Prostate gland (tissue), 2 donors: ENCODE results near the gene ASPA. TPM values are rescaled to one million over a fixed set of nuclear protein-coding genes. Genes with fewer than 3 reads are reported as not detected.

Experiments
- DNase-seq: peaks from one replicate; pipeline ENCODE4 v3.0.0-alpha.2; 2019; ENCODE audit warnings: low spot score
- H3K27ac ChIP-seq, 2 donors: fragments of 200-600 bp; sonication (generic); 2 replicates each; pipeline ENCODE4 v1.5.1; 2017 to 2019
- H3K27me3 ChIP-seq: fragments of 200-600 bp; sonication (generic); replicated peaks from 2 replicates; pipeline ENCODE4 v1.5.1; 2019; ENCODE audit not compliant: insufficient read depth
- H3K36me3 ChIP-seq, 2 donors: fragments of 200-600 bp; sonication (generic); 1 replicate in 1 of 2; 2 replicates in 1 of 2; pipeline versions ENCODE4 v1.5.1 to v1.8.1; 2017 to 2019
- H3K4me1 ChIP-seq: fragments of 200-600 bp; sonication (generic); replicated peaks from 2 replicates; pipeline ENCODE4 v1.5.1; 2019
- H3K4me3 ChIP-seq, 2 donors: fragments of 200-600 bp; sonication (generic); 2 replicates each; pipeline ENCODE4 v1.5.1; 2017 to 2019
- H3K9me3 ChIP-seq: fragments of 200-600 bp; sonication (generic); 2 replicates; pipeline ENCODE4 v1.5.1; 2017
- POLR2A ChIP-seq: fragments of 450-650 bp; IDR thresholded peaks from one replicate; pipeline ENCODE4 v1.6.1; 2016; ENCODE audit warnings: antibody characterized with exemption, mild to moderate bottlenecking
- POLR2AphosphoS5 ChIP-seq: sonication (generic); formaldehyde crosslinking; IDR thresholded peaks from one replicate; pipeline ENCODE4 v1.6.1; 2017; ENCODE audit warnings: antibody characterized with exemption
- WGBS: methylation state at CpG from one replicate; pipeline ENCODE4 v1.1.5; 2018; 5-methylcytosine and 5-hydroxymethylcytosine counted together
- intact Hi-C: fragments of 100-400 bp; cut with DNase I; formaldehyde crosslinking; loops from one replicate; pipeline ENCODE4 v1.14.2; 2022
- total RNA-seq, 2 donors: library from RNA; depleted of rRNA; stranded (reverse); fragments of >200 nt; gene quantifications; one replicate each; pipeline ENCODE4 v1.1.0, GENCODE V29; 2016
- TF ChIP-seq, protein P1 (sequence below), 4 experiments: fragments of 200-600 bp in 2 of 4; fragments of 450-650 bp in 2 of 4; sonication (generic) in 2 of 4; IDR thresholded peaks; 1 replicate in 3 of 4; 2 replicates in 1 of 4; pipeline ENCODE4 v1.5.1; 2016 to 2019; ENCODE audit warnings: antibody characterized with exemption in 4 of 4, mild to moderate bottlenecking in 2 of 4, moderate library complexity in 2 of 4

The ASPA gene
- total RNA-seq, 2 donors from 2014 or later = 0.46 to 3.5 TPM

DNA sequence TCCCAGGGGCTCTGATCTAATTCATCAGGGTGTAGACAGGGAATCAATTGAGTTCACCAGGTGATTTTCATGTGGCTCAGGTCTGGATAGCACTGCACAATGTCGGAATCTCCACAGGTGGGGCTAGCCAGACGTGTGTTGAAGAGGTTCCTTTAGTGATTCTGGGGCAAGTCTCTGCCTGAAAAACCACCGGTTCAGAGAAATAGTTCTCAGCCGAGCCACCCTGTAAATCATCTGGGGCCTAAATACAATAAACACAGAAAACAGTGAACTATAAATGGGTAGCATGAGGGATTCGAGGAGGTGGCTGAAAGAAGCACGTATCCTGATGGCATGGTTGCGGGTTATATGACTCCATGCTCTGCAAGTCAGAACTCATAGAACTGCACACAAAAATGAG, 21.3 kb downstream of the ASPA start:
- DNase-seq = no peak
- intact Hi-C loops = no loop called here
- 44% methylated on average over 7 of the region's 7 CpGs for WGBS

DNA sequence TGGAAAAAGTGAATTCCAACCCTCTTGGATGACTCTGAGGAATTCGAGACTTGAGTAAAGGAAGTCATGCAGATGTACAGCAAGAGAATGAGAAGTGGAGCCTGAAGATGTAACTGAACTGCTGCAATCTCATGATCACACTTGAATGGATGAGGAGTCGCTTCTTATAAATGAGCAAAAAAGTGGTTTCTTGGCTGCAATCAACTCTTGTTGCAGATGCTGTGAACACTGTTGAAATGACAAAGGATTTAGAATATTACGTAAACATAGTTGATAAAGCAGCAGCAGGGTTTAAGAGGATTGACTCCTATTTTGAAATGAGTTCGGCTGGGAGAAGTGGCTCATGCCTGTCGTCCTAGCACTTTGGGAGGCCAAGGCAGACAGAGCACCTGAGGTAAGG, 25.5 kb downstream of the ASPA start:
- H3K27me3 ChIP-seq = no peaks in the 10 kb centered on the region
- intact Hi-C loops = no loop called here
- no peak for DNase-seq
- no peak overlapping the region for H3K4me3 ChIP-seq
- WGBS = 81% methylated on average over 5 of the region's 5 CpGs
- no peaks in the 10 kb centered on the region for H3K9me3 ChIP-seq
- H3K27ac ChIP-seq = no peak overlapping the region
- H3K4me1 ChIP-seq = no peaks in the 10 kb centered on the region
- no peaks in the 10 kb centered on the region for H3K36me3 ChIP-seq
- TF ChIP-seq, protein P1, sequence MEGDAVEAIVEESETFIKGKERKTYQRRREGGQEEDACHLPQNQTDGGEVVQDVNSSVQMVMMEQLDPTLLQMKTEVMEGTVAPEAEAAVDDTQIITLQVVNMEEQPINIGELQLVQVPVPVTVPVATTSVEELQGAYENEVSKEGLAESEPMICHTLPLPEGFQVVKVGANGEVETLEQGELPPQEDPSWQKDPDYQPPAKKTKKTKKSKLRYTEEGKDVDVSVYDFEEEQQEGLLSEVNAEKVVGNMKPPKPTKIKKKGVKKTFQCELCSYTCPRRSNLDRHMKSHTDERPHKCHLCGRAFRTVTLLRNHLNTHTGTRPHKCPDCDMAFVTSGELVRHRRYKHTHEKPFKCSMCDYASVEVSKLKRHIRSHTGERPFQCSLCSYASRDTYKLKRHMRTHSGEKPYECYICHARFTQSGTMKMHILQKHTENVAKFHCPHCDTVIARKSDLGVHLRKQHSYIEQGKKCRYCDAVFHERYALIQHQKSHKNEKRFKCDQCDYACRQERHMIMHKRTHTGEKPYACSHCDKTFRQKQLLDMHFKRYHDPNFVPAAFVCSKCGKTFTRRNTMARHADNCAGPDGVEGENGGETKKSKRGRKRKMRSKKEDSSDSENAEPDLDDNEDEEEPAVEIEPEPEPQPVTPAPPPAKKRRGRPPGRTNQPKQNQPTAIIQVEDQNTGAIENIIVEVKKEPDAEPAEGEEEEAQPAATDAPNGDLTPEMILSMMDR (IDR thresholded peaks at IDR 0.05) = no peak
- TF ChIP-seq POLR2AphosphoS5 (no peak), POLR2A (no peak)

More for the DNA sequence above, 21.3 kb downstream of the ASPA start:
- TF ChIP-seq POLR2AphosphoS5 = no peak
- TF ChIP-seq, protein P1 (IDR thresholded peaks at IDR 0.05) = no peak
- no peak for TF ChIP-seq POLR2A
- no peaks in the 10 kb centered on the region for H3K36me3 ChIP-seq
- no peaks in the 10 kb centered on the region for H3K4me1 ChIP-seq
- H3K27ac ChIP-seq = no peak overlapping the region
- H3K4me3 ChIP-seq = no peak overlapping the region
- H3K9me3 ChIP-seq = no peaks in the 10 kb centered on the region
- H3K27me3 ChIP-seq = no peaks in the 10 kb centered on the region

DNA sequence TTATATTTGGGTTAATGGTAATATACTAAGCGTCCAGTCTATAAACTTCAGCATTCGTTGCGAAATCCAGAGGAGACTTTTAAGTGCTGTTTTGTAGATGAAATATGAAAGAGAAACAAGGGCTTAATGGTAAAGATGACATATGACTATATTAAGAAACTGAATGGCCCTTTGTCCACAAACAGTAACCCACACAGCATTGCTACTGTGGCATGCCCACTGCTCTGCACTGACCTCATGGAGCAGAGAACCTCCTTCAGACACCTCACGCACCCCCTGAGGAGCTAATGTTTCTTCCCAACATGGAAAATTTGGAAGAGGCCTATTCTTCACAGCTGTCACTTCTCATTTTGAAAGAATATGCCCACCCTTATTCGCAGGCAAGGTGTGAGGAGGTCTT, 26.7 kb downstream of the ASPA start:
- H3K4me1 ChIP-seq = no peaks in the 10 kb centered on the region
- intact Hi-C loops = no loop called here
- TF ChIP-seq, protein P1 (IDR thresholded peaks at IDR 0.05) = no peak
- TF ChIP-seq POLR2A (no peak), POLR2AphosphoS5 (no peak)
- H3K9me3 ChIP-seq = no peaks in the 10 kb centered on the region
- no peak for DNase-seq
- no peak overlapping the region for H3K4me3 ChIP-seq
- H3K36me3 ChIP-seq = no peaks in the 10 kb centered on the region
- no peaks in the 10 kb centered on the region for H3K27me3 ChIP-seq
- no peak overlapping the region for H3K27ac ChIP-seq
- 66% methylated on average over 5 of the region's 5 CpGs for WGBS

DNA sequence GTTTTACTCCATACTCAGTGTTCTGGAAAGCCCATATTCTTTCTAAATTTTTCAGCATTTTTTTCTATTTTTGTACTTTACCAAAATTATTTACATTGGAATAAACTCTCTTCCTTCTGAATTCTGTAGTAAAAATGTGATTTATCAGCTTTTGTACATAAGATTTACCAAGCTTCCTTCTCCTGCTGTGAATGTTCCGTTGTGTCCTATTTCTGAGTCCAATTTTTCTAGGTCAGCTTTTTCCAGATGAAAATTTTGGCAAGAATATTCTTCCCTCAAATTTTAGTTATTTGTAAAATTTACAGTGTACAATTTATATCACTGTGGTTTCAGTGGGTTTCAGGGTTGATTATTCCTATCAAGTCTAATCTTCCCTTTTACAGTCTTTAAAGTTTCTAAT, 27.5 kb downstream of the ASPA start:
- H3K4me3 ChIP-seq = no peak overlapping the region
- no peaks in the 10 kb centered on the region for H3K9me3 ChIP-seq
- H3K27me3 ChIP-seq = no peaks in the 10 kb centered on the region
- 53% methylated on average over 1 of the region's 1 CpG for WGBS
- no peaks in the 10 kb centered on the region for H3K36me3 ChIP-seq
- TF ChIP-seq, protein P1 (IDR thresholded peaks at IDR 0.05) = no peak
- TF ChIP-seq POLR2A (no peak), POLR2AphosphoS5 (no peak)
- intact Hi-C loops = no loop called here
- H3K4me1 ChIP-seq = no peaks in the 10 kb centered on the region
- no peak overlapping the region for H3K27ac ChIP-seq
- DNase-seq = no peak

DNA sequence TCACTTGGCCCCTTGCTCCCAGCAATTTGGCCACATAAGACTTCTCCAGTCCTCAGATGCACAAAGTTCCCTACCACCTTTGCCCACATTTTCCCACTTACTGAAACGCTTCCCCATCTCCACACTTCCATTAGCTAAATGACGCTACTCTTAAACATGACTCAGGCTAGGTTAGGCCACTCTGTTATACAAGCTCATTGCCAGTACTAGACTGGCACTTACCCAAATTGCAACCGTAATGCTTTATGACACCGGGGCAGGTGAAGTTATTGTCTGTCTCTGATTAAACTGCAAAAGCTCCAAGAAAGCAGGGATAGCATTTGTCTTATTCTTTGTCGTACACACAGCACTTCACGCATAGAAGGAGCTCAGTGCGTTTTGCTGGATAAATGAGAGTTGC, 29.2 kb downstream of the ASPA start:
- Histone ChIP-seq H3K4me1 (no peaks in the 10 kb centered on the region), H3K4me3 (no peak overlapping the region), H3K36me3 (no peaks in the 10 kb centered on the region), H3K27ac (no peak overlapping the region), H3K27me3 (no peaks in the 10 kb centered on the region), H3K9me3 (no peaks in the 10 kb centered on the region)
- intact Hi-C loops = no loop called here
- WGBS = 83% methylated on average over 7 of the region's 7 CpGs
- DNase-seq = no peak
- no peak for TF ChIP-seq POLR2AphosphoS5
- no peak for TF ChIP-seq POLR2A
- TF ChIP-seq, protein P1 (IDR thresholded peaks at IDR 0.05) = no peak
